NCI-H1417 treated with DMSO at 0.1 percent for 48 hours (cell line): ENCODE results near the gene ATP8B4.

Source experiments
- DNase-seq: peaks from one replicate; lab custom pipeline; 2025; lab: John Stamatoyannopoulos, UW

The ATP8B4 gene

GRCh38 chr15:49809894-49810609, 309.0 kb downstream of the ATP8B4 start:
- no peak for DNase-seq

GRCh38 chr15:49808341-49808740, 310.7 kb downstream of the ATP8B4 start:
- DNase-seq: no peak
